CD4-positive, alpha-beta T cell treated with Interferon alpha-2 for 1 hour (primary cell): ENCODE results near the gene UTP14C.
A peak's percentile ranks its signal among the peaks of the same experiment; 100 is the strongest.
"Not testable (repeated sequence)": the region's sequence is repeated elsewhere in the genome, so short reads cannot be mapped to it uniquely, and the experiment has no call there.

ENCODE experiments used
- DNase-seq, 2 donors: peaks; one replicate each; pipeline ENCODE4 v3.0.0-alpha.2; 2020 to 2022

Gene UTP14C

DNA sequence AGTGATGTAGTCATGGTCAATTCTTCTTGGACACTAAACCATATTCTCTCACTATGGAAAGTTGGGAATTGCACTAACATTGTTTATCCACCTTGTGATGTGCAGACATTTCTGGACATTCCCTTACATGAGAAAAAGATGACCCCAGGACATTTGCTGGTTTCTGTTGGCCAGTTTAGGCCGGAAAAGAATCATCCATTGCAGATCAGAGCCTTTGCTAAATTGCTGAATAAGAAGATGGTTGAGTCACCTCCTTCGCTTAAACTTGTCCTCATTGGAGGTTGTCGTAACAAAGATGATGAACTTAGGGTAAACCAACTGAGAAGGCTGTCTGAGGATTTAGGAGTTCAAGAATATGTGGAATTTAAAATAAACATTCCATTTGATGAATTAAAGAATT, at the start of gene UTP14C:
TSS of gene UTP14C (plus strand) at position 211 of the 400 bp plus-strand sequence. CDS start 4,114 bp downstream, outside the sequence.
- DNase-seq: no peak

GRCh38 chr13:51976423-51976822, 48.1 kb upstream of the UTP14C start:
- DNase-seq: no peak

GRCh38 chr13:51976890-51977289, 47.6 kb upstream of the UTP14C start:
- no peak for DNase-seq

DNA sequence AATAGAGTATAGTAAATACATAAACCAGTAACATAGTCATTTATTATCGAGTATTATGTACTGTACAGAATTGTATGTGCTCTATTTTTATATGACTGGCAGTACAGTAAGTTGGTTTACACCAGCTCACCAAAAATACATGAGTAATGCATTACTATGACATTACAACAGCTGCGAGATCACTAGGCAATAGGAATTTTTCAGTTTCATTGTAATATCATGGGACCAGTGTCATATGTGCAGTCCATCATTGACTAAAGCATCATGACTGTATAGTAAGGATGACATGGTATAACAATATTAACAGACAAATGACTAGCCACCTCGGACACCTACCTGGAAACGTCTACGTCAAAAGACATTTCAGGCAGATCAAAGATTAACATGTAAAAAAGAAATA, 46.9 kb upstream of the UTP14C start:
- no peak for DNase-seq

- DNase-seq: no peak
Observed at GRCh38 chr13:51978796-51979556, 45.5 kb upstream of the UTP14C start.

GRCh38 chr13:51980908-51981307, 43.6 kb upstream of the UTP14C start:
- DNase-seq: no peak

DNA sequence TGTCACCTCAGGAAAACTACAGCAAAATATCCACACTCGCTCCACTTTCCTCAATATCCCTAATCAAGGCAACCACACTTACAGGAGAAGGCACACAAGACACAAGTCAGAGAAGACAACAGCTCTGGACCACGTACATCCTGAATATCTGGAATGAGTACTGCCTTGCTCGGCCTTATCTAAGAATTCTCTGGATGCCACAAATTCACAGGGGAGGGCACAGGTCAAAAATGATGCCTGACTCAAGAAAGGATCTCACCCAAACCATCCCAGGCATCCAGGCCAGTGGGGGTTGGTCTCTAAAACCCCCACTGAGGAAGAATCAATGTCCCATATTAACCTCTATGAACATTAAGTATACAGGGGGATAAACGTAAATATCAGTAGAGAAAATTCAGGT, 43.1 kb upstream of the UTP14C start:
- no peak for DNase-seq

DNA sequence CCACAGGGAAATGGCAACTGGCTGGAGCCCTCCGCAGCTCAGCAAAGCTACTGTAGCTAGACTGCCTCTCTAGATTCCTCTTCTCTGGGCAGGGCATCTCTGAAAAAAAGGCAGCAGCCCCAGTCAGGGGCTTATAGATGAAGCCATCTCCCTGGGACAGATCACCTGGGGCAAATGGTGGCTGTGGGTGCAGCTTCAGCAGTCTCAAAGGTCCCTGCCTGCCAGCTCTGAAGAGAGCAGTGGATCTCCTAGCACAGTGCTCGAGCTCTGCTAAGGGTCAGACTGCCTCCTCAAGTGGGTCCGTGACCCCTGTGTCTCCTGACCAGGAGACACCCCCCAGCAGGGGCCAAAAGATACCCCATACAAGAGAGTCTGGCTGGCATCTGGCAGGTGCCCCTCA, 41.2 kb upstream of the UTP14C start:
- DNase-seq: not testable (repeated sequence)

GRCh38 chr13:51984904-51985303, 39.6 kb upstream of the UTP14C start:
- DNase-seq: not testable (repeated sequence)

DNA sequence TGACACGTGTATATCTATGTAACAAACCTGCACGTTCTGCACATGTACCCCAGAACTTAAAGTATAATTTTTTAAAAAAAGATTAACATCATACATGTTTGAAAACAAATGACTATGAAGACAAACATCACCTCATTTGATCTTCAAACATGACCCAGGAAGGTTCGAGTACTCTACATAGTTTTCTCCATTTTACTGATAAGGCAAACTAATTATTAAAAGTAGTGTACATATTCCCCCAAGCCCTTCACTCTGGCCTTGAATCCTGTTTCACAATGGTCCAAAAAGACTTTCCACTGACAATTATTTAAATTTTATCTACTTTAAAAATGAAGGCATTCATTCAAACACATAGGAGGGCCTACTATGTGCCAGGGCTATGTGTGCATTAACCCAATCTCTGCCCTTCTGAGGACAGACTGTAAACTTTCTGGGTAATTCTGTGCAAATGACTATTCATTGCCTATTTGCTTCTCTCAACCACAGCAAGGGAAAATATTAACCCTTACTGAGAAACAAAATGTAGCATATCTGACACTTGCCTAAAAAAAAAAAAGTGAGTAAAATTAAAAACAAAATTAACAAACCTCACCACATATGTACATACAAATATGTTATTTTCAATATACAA, 35.4 kb upstream of the UTP14C start:
- no peak for DNase-seq

- no peak for DNase-seq
Observed at GRCh38 chr13:51993713-51994112, 30.8 kb upstream of the UTP14C start.

GRCh38 chr13:51995677-51996551, 28.6 kb upstream of the UTP14C start:
- no peak for DNase-seq

- DNase-seq: no peak
Observed at GRCh38 chr13:51996641-51997040, 27.9 kb upstream of the UTP14C start.

DNA sequence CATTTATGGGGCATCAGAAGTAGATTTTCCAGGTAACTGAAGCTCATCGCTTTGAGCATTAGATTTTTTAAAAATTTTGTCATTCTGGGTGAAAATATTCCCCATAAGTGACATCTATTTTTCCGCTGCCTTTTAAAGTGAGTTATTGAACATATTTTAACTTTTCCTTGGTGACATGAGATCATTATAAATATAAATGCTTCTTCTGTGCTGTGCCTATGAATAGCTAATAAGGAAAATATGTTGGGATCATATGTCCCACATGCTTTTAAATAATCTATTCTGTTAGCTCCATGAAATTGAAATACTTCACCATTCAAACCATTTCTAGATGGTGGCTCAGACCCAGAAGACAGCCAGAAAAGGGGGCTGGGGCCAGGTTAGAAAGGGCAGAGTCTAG, 27.3 kb upstream of the UTP14C start:
- no peak for DNase-seq

DNA sequence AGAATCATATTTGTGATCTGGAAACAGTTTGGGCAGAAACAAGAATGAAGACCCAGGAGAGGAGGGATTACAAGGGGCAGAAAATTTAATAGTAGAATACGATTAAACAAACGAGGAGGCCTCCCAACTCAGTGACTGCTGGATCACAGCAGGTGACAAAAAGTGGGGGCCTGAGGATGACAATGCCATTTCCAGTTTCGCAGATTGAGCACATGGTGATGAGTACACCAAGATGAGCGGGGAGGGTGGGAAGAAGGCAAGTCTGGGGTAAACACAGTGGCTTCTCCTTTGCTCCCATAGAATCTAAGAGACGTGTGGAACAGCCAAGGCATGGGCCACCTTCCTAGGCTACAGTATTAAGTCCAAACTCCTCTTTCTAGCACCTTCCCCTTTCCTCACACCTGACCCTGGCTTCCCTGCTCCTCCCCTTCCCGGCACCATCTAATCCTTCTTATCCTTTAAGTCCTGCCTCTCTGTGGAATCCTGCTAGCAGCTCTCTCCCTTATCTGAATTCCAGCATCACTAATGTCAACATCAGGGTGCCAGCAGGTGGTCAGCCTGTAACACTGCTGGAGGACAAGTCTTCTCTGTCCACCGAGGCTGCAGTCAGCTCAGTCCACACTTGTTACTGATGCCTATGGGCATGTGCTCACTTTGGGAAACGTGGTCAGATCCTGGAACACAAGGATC, 26.7 kb upstream of the UTP14C start:
- DNase-seq: no peak

DNA sequence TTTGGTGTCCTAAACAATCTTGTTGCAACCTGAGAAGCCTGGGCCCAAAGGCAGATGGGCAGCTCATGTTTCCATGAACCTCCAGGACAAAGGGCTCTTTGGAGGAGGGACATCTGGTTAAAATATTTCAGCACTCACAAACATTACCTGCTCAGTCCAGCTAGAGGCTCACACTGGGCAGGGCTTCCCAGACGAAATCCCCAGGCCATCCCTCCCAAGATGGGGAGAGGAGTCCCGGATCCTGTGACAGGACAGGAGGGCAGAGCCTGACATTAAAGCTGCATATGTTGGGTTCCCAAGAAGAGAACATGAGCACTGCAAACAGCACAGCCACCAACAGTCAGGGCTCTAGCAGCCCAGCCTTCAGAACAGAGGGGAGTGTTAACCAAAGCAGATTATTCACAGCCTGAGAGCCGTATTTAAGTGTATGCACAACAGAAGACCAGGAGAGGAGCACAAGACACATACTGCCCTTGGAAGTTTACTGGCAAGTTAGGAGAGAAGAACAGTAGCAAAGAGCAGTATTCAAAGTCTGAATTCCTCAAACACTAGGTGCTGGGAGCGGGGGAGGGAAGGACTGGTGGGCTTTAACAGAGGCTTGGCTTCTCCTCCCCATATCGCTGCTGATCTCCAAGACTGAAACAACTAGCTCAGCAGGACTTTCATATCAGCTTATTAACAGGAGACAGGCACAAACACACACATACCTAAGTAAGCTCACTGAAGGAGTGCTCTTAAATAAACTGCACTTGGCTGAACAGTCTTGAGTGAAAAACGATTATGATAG, 25.6 kb upstream of the UTP14C start:
- no peak for DNase-seq

DNA sequence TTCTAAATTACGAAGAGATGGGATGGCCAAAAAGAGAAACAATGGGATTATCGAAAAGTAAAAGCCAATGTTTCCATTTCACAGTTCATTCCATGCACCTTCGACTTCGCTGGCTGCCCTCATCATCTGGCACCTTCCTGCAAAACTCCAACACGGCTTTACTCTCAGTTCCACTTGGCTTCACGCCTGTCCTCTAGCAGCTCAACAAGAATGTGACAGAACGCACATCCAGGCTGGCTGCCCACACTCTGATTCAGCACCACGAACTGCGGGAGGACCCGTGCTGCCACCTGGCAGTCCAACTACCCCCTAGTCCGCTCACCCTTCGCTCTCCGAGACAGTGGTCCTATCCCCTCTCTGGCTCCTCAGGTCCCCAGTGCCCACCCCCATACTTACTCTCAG, 25.0 kb upstream of the UTP14C start:
- DNase-seq: no peak

GRCh38 chr13:51999921-52000320, 24.6 kb upstream of the UTP14C start:
- no peak for DNase-seq

GRCh38 chr13:52001120-52001731, 23.3 kb upstream of the UTP14C start:
- DNase-seq: peak in 1 of 2 donors; percentile 52

DNA sequence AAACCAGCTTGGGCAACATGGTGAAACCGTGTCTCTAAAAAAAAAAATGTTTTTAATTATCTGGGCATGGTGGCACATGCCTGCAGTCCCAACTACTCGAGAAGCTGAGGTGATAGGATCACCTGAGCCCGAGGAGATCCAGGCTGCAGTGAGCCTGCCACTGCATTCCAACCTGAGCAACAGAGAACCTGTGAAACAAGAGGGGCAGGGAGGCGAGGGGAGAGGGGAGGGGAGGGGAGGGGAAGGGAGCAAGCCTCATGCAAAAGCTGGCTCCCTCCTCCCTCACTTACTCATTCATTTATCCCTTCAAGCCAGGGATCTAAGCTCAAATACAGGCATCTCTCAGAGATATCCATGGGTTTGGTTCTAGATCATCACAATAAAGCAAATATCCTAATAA, 22.1 kb upstream of the UTP14C start:
- DNase-seq: no peak

DNA sequence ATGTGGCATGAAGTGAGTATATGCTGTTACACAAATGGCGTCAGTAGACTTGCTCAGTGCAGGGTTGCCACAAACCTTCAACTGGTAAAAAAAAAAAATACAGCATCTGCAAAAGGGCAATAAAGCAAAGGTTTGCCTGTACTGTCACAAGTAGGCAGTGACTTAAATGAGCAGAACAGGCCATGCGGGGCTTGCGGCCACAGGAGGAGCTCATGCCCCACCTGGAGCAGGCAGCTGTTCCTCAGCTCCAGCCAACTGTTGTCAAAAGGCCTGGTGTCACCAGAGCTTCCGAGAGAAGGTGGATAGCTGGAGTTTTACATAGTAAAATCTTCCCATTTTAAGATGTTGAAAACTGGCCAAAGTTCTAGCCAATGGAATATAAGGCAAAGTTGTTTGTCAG, 20.9 kb upstream of the UTP14C start:
- DNase-seq: no peak
